IMR-90 (cell line): ENCODE measurements around the gene FNBP1L. TPM values are rescaled to one million over a fixed set of nuclear protein-coding genes. Genes with fewer than 3 reads are reported as not detected.

Source experiments
- ATAC-seq: fragments of 200-7000 bp; cut with Tn5 transposase; 2 replicates; pipeline ENCODE4 v1.9.1; 2020; ENCODE audit warnings: low read depth, mild to moderate bottlenecking, moderate library complexity
- BruUV-seq: library from RNA; stranded (reverse); fragments of 400-500 nt; replicated peaks from 2 replicates; lab custom pipeline; 2021; lab: Mats Ljungman, UMichigan
- CTCF ChIA-PET: fragments of 300-600 bp; formaldehyde crosslinking; extraction: SDS; loops from one replicate; lab custom pipeline; 2021; ENCODE audit warnings: antibody characterized with exemption; lab: Yijun Ruan, JAX
- POLR2A ChIA-PET: fragments of 300-600 bp; sonication (Branson Sonifier 250); formaldehyde crosslinking; loops from one replicate; lab custom pipeline; 2022; ENCODE audit warnings: antibody characterized with exemption; ENCODE audit not compliant: unreplicated experiment; lab: Charles Lee
- DNase-seq: peaks from one replicate; pipeline ENCODE4 v3.0.0; 2013
- H2AFZ ChIP-seq: replicated peaks from 2 replicates; pipeline ENCODE3; 2013; ENCODE audit warnings: low read length, mild to moderate bottlenecking; ENCODE audit not compliant: poor library complexity
- H2AK5ac ChIP-seq: 2 replicates; pipeline ENCODE4 v1.6.1; 2013; ENCODE audit warnings: low read depth, low read length, inconsistent platforms
- H2AK9ac ChIP-seq: replicated peaks from 2 replicates; pipeline ENCODE3; 2013; ENCODE audit warnings: mild to moderate bottlenecking, low read depth, low read length, moderate library complexity; ENCODE audit not compliant: poor library complexity
- H2BK120ac ChIP-seq: 2 replicates; pipeline ENCODE4 v1.6.1; 2013; ENCODE audit warnings: low read depth, low read length, inconsistent platforms
- H2BK15ac ChIP-seq: 3 replicates; pipeline ENCODE4 v1.6.1; 2013; ENCODE audit warnings: low read depth, low read length, inconsistent platforms
- H2BK20ac ChIP-seq: 2 replicates; pipeline ENCODE4 v1.6.1; 2013; ENCODE audit warnings: low read depth, mild to moderate bottlenecking, inconsistent platforms, low read length, moderate library complexity
- H2BK5ac ChIP-seq: 2 replicates; pipeline ENCODE4 v1.6.1; 2013; ENCODE audit warnings: mild to moderate bottlenecking, low read depth, low read length, inconsistent platforms; ENCODE audit not compliant: poor library complexity, severe bottlenecking
- H3K14ac ChIP-seq: replicated peaks from 2 replicates; pipeline ENCODE4 v1.6.1; 2013; ENCODE audit warnings: low read depth, low read length, inconsistent platforms
- H3K18ac ChIP-seq: 2 replicates; pipeline ENCODE4 v1.6.1; 2013; ENCODE audit warnings: low read depth, low read length, control low read depth
- H3K23ac ChIP-seq: 2 replicates; pipeline ENCODE4 v1.6.1; 2013; ENCODE audit warnings: low read depth, low read length, inconsistent platforms
- H3K27ac ChIP-seq: 2 replicates; pipeline ENCODE4 v1.5.1; 2013; ENCODE audit warnings: mild to moderate bottlenecking, control low read depth, low read length; ENCODE audit not compliant: insufficient read depth
- H3K27me3 ChIP-seq: 2 replicates; pipeline ENCODE4 v1.6.1; 2013; ENCODE audit warnings: low read length; ENCODE audit not compliant: control insufficient read depth, insufficient read depth
- H3K36me3 ChIP-seq: 2 replicates; pipeline ENCODE4 v1.6.1; 2013; ENCODE audit warnings: low read length, mixed read lengths; ENCODE audit not compliant: control insufficient read depth, insufficient read depth
- H3K4ac ChIP-seq: 2 replicates; pipeline ENCODE4 v1.6.1; 2013; ENCODE audit warnings: low read depth, low read length, inconsistent platforms
- H3K4me1 ChIP-seq: 2 replicates; pipeline ENCODE4 v1.6.1; 2013; ENCODE audit warnings: low read length, mixed read lengths; ENCODE audit not compliant: control insufficient read depth, insufficient read depth
- H3K4me2 ChIP-seq: 2 replicates; pipeline ENCODE4 v1.6.1; 2013; ENCODE audit warnings: low read depth, mild to moderate bottlenecking, control low read depth, low read length, moderate library complexity
- H3K4me3 ChIP-seq: 2 replicates; pipeline ENCODE4 v1.5.1; 2013; ENCODE audit warnings: low read depth, mild to moderate bottlenecking, control low read depth, low read length, moderate library complexity; ENCODE audit not compliant: insufficient read depth
- H3K56ac ChIP-seq: 2 replicates; pipeline ENCODE4 v1.6.1; 2013; ENCODE audit warnings: low read length, inconsistent platforms; ENCODE audit not compliant: insufficient read depth; ENCODE audit errors: extremely low read depth
- H3K79me1 ChIP-seq, 2 experiments: 2 replicates each; pipeline ENCODE4 v1.6.1; 2013; ENCODE audit warnings: low read length in 2 of 2, inconsistent platforms in 1 of 2, low read depth in 1 of 2
- H3K9ac ChIP-seq: 2 replicates; pipeline ENCODE4 v1.6.1; 2013; ENCODE audit warnings: low read depth, low read length, control low read depth
- H3K9me1 ChIP-seq: 2 replicates; pipeline ENCODE4 v1.6.1; 2013; ENCODE audit warnings: low read length, inconsistent platforms; ENCODE audit not compliant: insufficient read depth
- H3K9me3 ChIP-seq: 2 replicates; pipeline ENCODE4 v1.6.1; 2013; ENCODE audit warnings: low read length; ENCODE audit not compliant: control insufficient read depth, insufficient read depth
- H4K20me1 ChIP-seq: 2 replicates; pipeline ENCODE4 v1.6.1; 2013; ENCODE audit warnings: low read length, inconsistent platforms; ENCODE audit not compliant: insufficient read depth
- H4K5ac ChIP-seq: 2 replicates; pipeline ENCODE4 v1.6.1; 2013; ENCODE audit warnings: mild to moderate bottlenecking, low read depth, low read length, control low read depth
- H4K8ac ChIP-seq, 2 experiments: 2 replicates each; pipeline ENCODE4 v1.6.1; 2013; ENCODE audit warnings: low read depth in 2 of 2, low read length in 2 of 2, control low read depth in 1 of 2, inconsistent platforms in 1 of 2
- H4K91ac ChIP-seq: 2 replicates; pipeline ENCODE4 v1.6.1; 2013; ENCODE audit warnings: low read depth, low read length, inconsistent platforms; ENCODE audit not compliant: insufficient read depth
- BHLHE40 ChIP-seq: fragments of 150-350 bp; IDR thresholded peaks from 2 replicates; pipeline ENCODE4 v1.6.1; 2016; ENCODE audit warnings: mild to moderate bottlenecking, low read depth, low read length
- CEBPB ChIP-seq: IDR thresholded peaks from 2 replicates; pipeline ENCODE4 v1.6.1; 2012; ENCODE audit warnings: low read depth, low read length, improper control_type of control experiment
- CHD1 ChIP-seq: IDR thresholded peaks from 2 replicates; pipeline ENCODE4 v1.6.1; 2012; ENCODE audit warnings: low read depth, low read length, improper control_type of control experiment
- CTCF ChIP-seq: conservative IDR thresholded peaks from 2 replicates; pipeline ENCODE4 v1.5.1; 2012; ENCODE audit warnings: mild to moderate bottlenecking, low read depth, low read length, improper control_type of control experiment
- FOS ChIP-seq: fragments of 150-350 bp; IDR thresholded peaks from 2 replicates; pipeline ENCODE4 v1.6.1; 2016; ENCODE audit warnings: low read depth, low read length
- MAFK ChIP-seq: IDR thresholded peaks from 2 replicates; pipeline ENCODE4 v1.6.1; 2012; ENCODE audit warnings: low read depth, low read length, improper control_type of control experiment
- MAZ ChIP-seq: IDR thresholded peaks from 2 replicates; pipeline ENCODE4 v1.6.1; 2012; ENCODE audit warnings: low read depth, mild to moderate bottlenecking, low read length, improper control_type of control experiment, moderate library complexity, borderline replicate concordance
- MXI1 ChIP-seq: IDR thresholded peaks from 2 replicates; pipeline ENCODE4 v1.6.1; 2012; ENCODE audit warnings: low read depth, mild to moderate bottlenecking, low read length, moderate library complexity, borderline replicate concordance
- NFE2L2 ChIP-seq: fragments of 150-350 bp; IDR thresholded peaks from 2 replicates; pipeline ENCODE4 v1.6.1; 2016; ENCODE audit warnings: low read depth, mild to moderate bottlenecking, low read length
- POLR2A ChIP-seq: IDR thresholded peaks from 2 replicates; pipeline ENCODE4 v1.6.1; 2012; ENCODE audit warnings: mild to moderate bottlenecking, low read depth, low read length
- RAD21 ChIP-seq: IDR thresholded peaks from 2 replicates; pipeline ENCODE4 v1.6.1; 2012; ENCODE audit warnings: low read length, improper control_type of control experiment
- RCOR1 ChIP-seq: IDR thresholded peaks from 2 replicates; pipeline ENCODE4 v1.6.1; 2012; ENCODE audit warnings: mild to moderate bottlenecking, low read length, improper control_type of control experiment; ENCODE audit not compliant: insufficient replicate concordance
- RFX5 ChIP-seq: IDR thresholded peaks from 2 replicates; pipeline ENCODE4 v1.8.0; 2012; ENCODE audit warnings: low read depth, mild to moderate bottlenecking, low read length, moderate library complexity
- SMC3 ChIP-seq: fragments of 150-350 bp; IDR thresholded peaks from 2 replicates; pipeline ENCODE4 v1.6.1; 2016; ENCODE audit warnings: low read depth, mild to moderate bottlenecking, antibody characterized with exemption, low read length, moderate library complexity
- USF2 ChIP-seq: fragments of 150-350 bp; IDR thresholded peaks from 2 replicates; pipeline ENCODE4 v1.6.1; 2017; ENCODE audit warnings: mild to moderate bottlenecking, antibody characterized with exemption, low read length, low read depth
- WGBS, 2 experiments: methylation state at CpG; one replicate each; pipeline versions ENCODE4 v1.1.5 to v1.1.7; 2013; ENCODE audit warnings: missing lambda C conversion rate in 2 of 2; ENCODE audit not compliant: insufficient read length in 1 of 2; ENCODE audit errors: extremely low coverage in 2 of 2; 5-methylcytosine and 5-hydroxymethylcytosine counted together
- dilution Hi-C: fragments of 300-500 bp; cut with HindIII; formaldehyde crosslinking; loops from one replicate; pipeline ENCODE4 v1.14.3; 2018; ENCODE audit warnings: low sequenced_read_pairs; ENCODE audit not compliant: unreplicated experiment
- in situ Hi-C: fragments of 300-500 bp; cut with MboI; formaldehyde crosslinking; loops from 3 replicates; pipeline ENCODE4 v1.14.3; 2019; ENCODE audit warnings: low sequenced_read_pairs, inconsistent platforms, mixed read lengths
- intact Hi-C: fragments of 100-400 bp; cut with micrococcal nuclease; formaldehyde crosslinking; loops from 2 replicates; pipeline ENCODE4 v1.10.0; 2022
- polyA plus RNA-seq, 3 experiments: library from polyadenylated mRNA; depleted of rRNA; stranded (reverse); fragments of >200 nt; gene quantifications; 2 replicates each; pipeline ENCODE4 v1.2.3, GENCODE V29; 2012; ENCODE audit warnings: low replicate concordance in 1 of 3
- total RNA-seq: library from RNA; depleted of rRNA; stranded (reverse); fragments of >200 nt; gene quantifications from 2 replicates; pipeline ENCODE4 v1.2.3, GENCODE V29; 2012
- TF ChIP-seq, protein P1 (sequence below): fragments of 150-350 bp; IDR thresholded peaks from 2 replicates; pipeline ENCODE4 v1.6.1; 2016; ENCODE audit warnings: low read depth, mild to moderate bottlenecking, low read length, moderate library complexity, borderline replicate concordance

FNBP1L gene
- total and polyA plus RNA-seq, 2 of the 4 experiments (the other 2 are of a cell fraction) = 9.3 to 15.2 TPM

- H3K14ac ChIP-seq = no peak overlapping the region
- H2AFZ ChIP-seq = no peak overlapping the region
- no peak overlapping the region for H2AK9ac ChIP-seq
- no peak overlapping the region for H4K8ac ChIP-seq
- no peak overlapping the region for H2AK5ac ChIP-seq
- no peaks in the 10 kb centered on the region for H3K9me3 ChIP-seq
- ChIA-PET POLR2A (no interaction called here), CTCF (interaction anchor here (0.5 kb wide), 1 partner anchor 288 kb away, joined by 3 read pairs; no protein-coding TSS in a partner anchor)
- H2BK15ac ChIP-seq = no peak overlapping the region
- no peak overlapping the region for H4K91ac ChIP-seq
- no peak overlapping the region for H2BK120ac ChIP-seq
- H3K4me1 ChIP-seq = peaks cover 22% of the 10 kb centered on the region
- no peaks in the 10 kb centered on the region for H3K27me3 ChIP-seq
- WGBS, 2 experiments = no CpG with 5 or more reads among the region's 3 CpGs
- H3K79me1 ChIP-seq = peaks cover 54 to 97% of the 10 kb centered on the region in 2 experiments
- H2BK20ac ChIP-seq = no peak overlapping the region
- H3K4ac ChIP-seq = no peak overlapping the region
- in situ Hi-C loops (no loop called here), intact Hi-C loops (no loop called here), dilution Hi-C loops (no loop called here)
- H3K56ac ChIP-seq = no peak overlapping the region
- H4K20me1 ChIP-seq = peaks cover 93% of the 10 kb centered on the region
- H3K9me1 ChIP-seq = peaks cover 58% of the 10 kb centered on the region
- H3K36me3 ChIP-seq = no peaks in the 10 kb centered on the region
- TF ChIP-seq POLR2A (no peak), SMC3 (no peak), CHD1 (no peak), MAZ (no peak), FOS (no peak), CEBPB (no peak), BHLHE40 (no peak), CTCF (no peak), USF2 (no peak), MAFK (no peak), RFX5 (no peak), RCOR1 (no peak), MXI1 (no peak), NFE2L2 (no peak), RAD21 (no peak)
- TF ChIP-seq, protein P1, sequence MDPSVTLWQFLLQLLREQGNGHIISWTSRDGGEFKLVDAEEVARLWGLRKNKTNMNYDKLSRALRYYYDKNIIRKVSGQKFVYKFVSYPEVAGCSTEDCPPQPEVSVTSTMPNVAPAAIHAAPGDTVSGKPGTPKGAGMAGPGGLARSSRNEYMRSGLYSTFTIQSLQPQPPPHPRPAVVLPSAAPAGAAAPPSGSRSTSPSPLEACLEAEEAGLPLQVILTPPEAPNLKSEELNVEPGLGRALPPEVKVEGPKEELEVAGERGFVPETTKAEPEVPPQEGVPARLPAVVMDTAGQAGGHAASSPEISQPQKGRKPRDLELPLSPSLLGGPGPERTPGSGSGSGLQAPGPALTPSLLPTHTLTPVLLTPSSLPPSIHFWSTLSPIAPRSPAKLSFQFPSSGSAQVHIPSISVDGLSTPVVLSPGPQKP = no peak
- H3K18ac ChIP-seq = no peak overlapping the region
- H3K23ac ChIP-seq = no peak overlapping the region
- no peak overlapping the region for H3K4me2 ChIP-seq
- no peak overlapping the region for H3K27ac ChIP-seq
- BruUV-seq = no TSS peak
- DNase-seq = no peak
- no peak overlapping the region for H3K4me3 ChIP-seq
- ATAC-seq = no peak
- no peak overlapping the region for H2BK5ac ChIP-seq
- no peak overlapping the region for H4K5ac ChIP-seq
- H3K9ac ChIP-seq = no peak overlapping the region
These were observed 155.2 kb downstream of the FNBP1L start for GRCh38 chr1:93603106-93603505.
